HL-60 (cell line): ENCODE results near the gene PHLDA1.

Source experiments
- DNase-seq, 2 experiments: peaks; one replicate each; pipeline ENCODE4 v3.0.0-alpha.2; 2010 to 2020; ENCODE audit warnings: low read depth in 1 of 2, low spot score in 1 of 2
- H3K27ac ChIP-seq: fragments of 250-450 bp; sonication (Bioruptor Pico); replicated peaks from 2 replicates; pipeline ENCODE4 v1.5.1; 2020; ENCODE audit warnings: mild to moderate bottlenecking, moderate library complexity
- H3K27me3 ChIP-seq: fragments of 250-450 bp; sonication (Bioruptor Pico); 2 replicates; pipeline ENCODE4 v1.5.1; 2021; ENCODE audit warnings: mild to moderate bottlenecking, moderate library complexity; ENCODE audit not compliant: insufficient read depth, poor library complexity, severe bottlenecking
- H3K4me3 ChIP-seq: replicated peaks from 2 replicates; pipeline ENCODE4 v1.5.1; 2011; ENCODE audit warnings: mild to moderate bottlenecking, control low read depth, low read length; ENCODE audit not compliant: insufficient read depth
- GABPA ChIP-seq: IDR thresholded peaks from 2 replicates; pipeline ENCODE4 v1.6.1; 2012; ENCODE audit warnings: low read depth
- POLR2AphosphoS5 ChIP-seq: IDR thresholded peaks from 2 replicates; pipeline ENCODE4 v1.6.1; 2012; ENCODE audit warnings: low read depth
- SPI1 ChIP-seq: IDR thresholded peaks from 2 replicates; pipeline ENCODE4 v1.6.1; 2012; ENCODE audit warnings: low read depth, mild to moderate bottlenecking, borderline replicate concordance
- TF ChIP-seq, protein P1 (sequence below): IDR thresholded peaks from one replicate; pipeline ENCODE4 v1.5.1; 2011; ENCODE audit warnings: low read length, control low read depth, inconsistent platforms; ENCODE audit not compliant: insufficient read depth
- TF ChIP-seq, protein P2 (sequence below): IDR thresholded peaks from 2 replicates; pipeline ENCODE4 v1.6.1; 2012; ENCODE audit warnings: low read depth; ENCODE audit not compliant: insufficient replicate concordance

Gene PHLDA1

DNA sequence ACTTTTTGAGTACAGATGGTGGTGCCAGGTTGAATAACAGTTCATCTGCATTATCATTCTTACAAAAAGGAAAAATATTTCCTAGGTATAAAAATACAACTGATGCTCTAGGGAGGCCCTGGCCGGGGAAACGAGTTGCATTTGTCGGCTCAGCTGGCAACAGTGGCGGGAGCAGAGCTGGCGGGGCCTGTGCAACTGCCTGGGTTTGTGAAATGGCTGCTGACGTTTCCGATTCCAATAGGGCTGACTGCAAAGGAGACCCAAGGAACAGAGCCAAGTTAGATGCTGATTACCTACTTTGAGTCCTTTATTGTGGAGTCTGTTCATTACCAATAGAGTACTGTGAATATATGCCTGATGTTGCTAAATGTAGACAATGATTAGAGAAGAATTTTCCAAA lies 25.8 kb upstream of the PHLDA1 start:
- Histone ChIP-seq H3K4me3 (no peak overlapping the region), H3K27ac (no peak overlapping the region), H3K27me3 (no peaks in the 10 kb centered on the region)
- DNase-seq = no peak
- TF ChIP-seq, protein P1, sequence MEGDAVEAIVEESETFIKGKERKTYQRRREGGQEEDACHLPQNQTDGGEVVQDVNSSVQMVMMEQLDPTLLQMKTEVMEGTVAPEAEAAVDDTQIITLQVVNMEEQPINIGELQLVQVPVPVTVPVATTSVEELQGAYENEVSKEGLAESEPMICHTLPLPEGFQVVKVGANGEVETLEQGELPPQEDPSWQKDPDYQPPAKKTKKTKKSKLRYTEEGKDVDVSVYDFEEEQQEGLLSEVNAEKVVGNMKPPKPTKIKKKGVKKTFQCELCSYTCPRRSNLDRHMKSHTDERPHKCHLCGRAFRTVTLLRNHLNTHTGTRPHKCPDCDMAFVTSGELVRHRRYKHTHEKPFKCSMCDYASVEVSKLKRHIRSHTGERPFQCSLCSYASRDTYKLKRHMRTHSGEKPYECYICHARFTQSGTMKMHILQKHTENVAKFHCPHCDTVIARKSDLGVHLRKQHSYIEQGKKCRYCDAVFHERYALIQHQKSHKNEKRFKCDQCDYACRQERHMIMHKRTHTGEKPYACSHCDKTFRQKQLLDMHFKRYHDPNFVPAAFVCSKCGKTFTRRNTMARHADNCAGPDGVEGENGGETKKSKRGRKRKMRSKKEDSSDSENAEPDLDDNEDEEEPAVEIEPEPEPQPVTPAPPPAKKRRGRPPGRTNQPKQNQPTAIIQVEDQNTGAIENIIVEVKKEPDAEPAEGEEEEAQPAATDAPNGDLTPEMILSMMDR = no peak
- TF ChIP-seq, protein P2, sequence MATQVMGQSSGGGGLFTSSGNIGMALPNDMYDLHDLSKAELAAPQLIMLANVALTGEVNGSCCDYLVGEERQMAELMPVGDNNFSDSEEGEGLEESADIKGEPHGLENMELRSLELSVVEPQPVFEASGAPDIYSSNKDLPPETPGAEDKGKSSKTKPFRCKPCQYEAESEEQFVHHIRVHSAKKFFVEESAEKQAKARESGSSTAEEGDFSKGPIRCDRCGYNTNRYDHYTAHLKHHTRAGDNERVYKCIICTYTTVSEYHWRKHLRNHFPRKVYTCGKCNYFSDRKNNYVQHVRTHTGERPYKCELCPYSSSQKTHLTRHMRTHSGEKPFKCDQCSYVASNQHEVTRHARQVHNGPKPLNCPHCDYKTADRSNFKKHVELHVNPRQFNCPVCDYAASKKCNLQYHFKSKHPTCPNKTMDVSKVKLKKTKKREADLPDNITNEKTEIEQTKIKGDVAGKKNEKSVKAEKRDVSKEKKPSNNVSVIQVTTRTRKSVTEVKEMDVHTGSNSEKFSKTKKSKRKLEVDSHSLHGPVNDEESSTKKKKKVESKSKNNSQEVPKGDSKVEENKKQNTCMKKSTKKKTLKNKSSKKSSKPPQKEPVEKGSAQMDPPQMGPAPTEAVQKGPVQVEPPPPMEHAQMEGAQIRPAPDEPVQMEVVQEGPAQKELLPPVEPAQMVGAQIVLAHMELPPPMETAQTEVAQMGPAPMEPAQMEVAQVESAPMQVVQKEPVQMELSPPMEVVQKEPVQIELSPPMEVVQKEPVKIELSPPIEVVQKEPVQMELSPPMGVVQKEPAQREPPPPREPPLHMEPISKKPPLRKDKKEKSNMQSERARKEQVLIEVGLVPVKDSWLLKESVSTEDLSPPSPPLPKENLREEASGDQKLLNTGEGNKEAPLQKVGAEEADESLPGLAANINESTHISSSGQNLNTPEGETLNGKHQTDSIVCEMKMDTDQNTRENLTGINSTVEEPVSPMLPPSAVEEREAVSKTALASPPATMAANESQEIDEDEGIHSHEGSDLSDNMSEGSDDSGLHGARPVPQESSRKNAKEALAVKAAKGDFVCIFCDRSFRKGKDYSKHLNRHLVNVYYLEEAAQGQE = no peak
- no peak for TF ChIP-seq POLR2AphosphoS5

DNA sequence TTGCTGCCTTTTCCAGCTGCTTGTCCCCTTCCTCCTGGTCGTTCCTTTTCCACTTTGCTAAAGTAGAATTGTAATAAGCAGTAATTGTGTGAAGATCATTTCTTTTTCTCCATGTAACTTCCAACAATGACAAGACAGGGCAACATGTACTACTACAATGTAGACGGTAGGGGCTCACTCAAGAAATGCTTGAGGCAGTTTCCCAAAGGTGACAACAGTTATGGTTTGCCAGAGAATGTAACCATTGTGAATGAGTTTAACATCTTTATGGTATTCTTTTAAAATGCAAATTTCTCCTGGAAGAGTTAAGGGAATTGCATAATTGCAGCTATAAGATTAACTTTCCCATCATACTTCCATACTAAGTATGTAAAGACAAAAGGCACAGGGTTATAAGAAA lies 23.8 kb upstream of the PHLDA1 start:
- Histone ChIP-seq H3K4me3 (no peak overlapping the region), H3K27me3 (no peaks in the 10 kb centered on the region), H3K27ac (no peak overlapping the region)
- DNase-seq = no peak
- no peak for TF ChIP-seq GABPA
- TF ChIP-seq, protein P2 = no peak
- no peak for TF ChIP-seq POLR2AphosphoS5
- TF ChIP-seq SPI1 = no peak
- TF ChIP-seq, protein P1 = no peak

DNA sequence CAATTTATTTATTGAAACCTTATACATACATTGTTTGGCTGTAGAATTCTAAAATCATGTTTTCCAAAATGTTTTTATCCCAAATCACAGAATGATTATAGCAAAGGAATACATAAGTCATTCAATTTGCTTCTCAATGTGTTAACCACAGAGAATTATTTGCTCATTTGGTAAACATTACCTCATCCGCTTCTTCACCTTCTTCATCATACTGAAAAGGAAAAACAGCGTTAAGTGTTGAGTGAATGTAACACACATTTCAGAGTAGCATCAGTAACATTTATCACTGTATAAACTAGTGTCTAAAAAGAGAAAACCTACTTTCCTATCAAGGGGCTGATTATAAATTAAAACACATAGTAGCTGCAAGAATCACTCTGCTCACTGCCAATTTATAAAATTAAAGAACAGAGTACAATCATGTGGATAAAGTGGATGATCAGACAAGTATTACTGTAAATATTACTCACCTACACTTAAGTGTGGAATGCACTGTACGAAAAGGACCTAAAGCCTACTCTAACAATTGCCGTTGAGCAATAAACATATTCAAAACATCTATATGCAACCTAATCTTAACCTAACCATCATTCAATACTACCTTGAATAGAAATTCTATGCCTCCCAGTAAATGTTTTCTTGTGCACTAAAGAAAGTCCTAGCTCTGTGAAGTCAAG lies 18.1 kb upstream of the PHLDA1 start:
- Histone ChIP-seq H3K27ac (no peak overlapping the region), H3K27me3 (no peaks in the 10 kb centered on the region), H3K4me3 (no peak overlapping the region)
- TF ChIP-seq POLR2AphosphoS5 = no peak
- no peak for TF ChIP-seq SPI1
- TF ChIP-seq, protein P2 = no peak
- TF ChIP-seq, protein P1 = no peak
- no peak for TF ChIP-seq GABPA
- DNase-seq = no peak
